H7 (cell line): ENCODE data around the gene PPP1R7. TPM values are rescaled to one million over a fixed set of nuclear protein-coding genes. Genes with fewer than 3 reads are reported as not detected.

Experiments
- DNase-seq: peaks from one replicate; pipeline ENCODE4 v3.0.0; 2012
- H3K27me3 ChIP-seq: 2 replicates; pipeline ENCODE4 v1.6.0; 2011; ENCODE audit warnings: mild to moderate bottlenecking, low read length; ENCODE audit not compliant: control insufficient read depth, insufficient read depth
- H3K36me3 ChIP-seq: replicated peaks from 2 replicates; pipeline ENCODE4 v1.5.1; 2011; ENCODE audit warnings: low read length; ENCODE audit not compliant: control insufficient read depth, insufficient read depth
- H3K4me3 ChIP-seq: 2 replicates; pipeline ENCODE4 v1.5.1; 2011; ENCODE audit warnings: low read depth, mild to moderate bottlenecking, control low read depth, low read length, moderate library complexity; ENCODE audit not compliant: insufficient read depth
- total RNA-seq: library from RNA; depleted of rRNA; stranded (reverse); fragments of >200 nt; shearing (Covaris generic); gene quantifications from 2 replicates; pipeline ENCODE4 v1.2.3, GENCODE V29; 2014

PPP1R7 gene
- total RNA-seq, 1 experiment from 2014 or later = 32.1 TPM

GRCh38 chr2:241141214-241141770 is 9.0 kb upstream of the PPP1R7 start:
- Histone ChIP-seq H3K4me3 (no peak overlapping the region), H3K36me3 (peaks cover 15% of the 10 kb centered on the region), H3K27me3 (no peaks in the 10 kb centered on the region)
- no peak for DNase-seq

GRCh38 chr2:241142063-241142462 is 8.2 kb upstream of the PPP1R7 start:
- no peak overlapping the region for H3K4me3 ChIP-seq
- peaks cover 13% of the 10 kb centered on the region for H3K36me3 ChIP-seq
- DNase-seq = no peak
- no peaks in the 10 kb centered on the region for H3K27me3 ChIP-seq

GRCh38 chr2:241142593-241142992 is 7.7 kb upstream of the PPP1R7 start:
- no peak for DNase-seq
- H3K27me3 ChIP-seq = no peaks in the 10 kb centered on the region
- peaks cover 13% of the 10 kb centered on the region for H3K36me3 ChIP-seq
- no peak overlapping the region for H3K4me3 ChIP-seq

GRCh38 chr2:241146286-241146685 is 4.0 kb upstream of the PPP1R7 start:
- no peak for DNase-seq
- Histone ChIP-seq H3K4me3 (no peak overlapping the region), H3K36me3 (peaks cover 6% of the 10 kb centered on the region), H3K27me3 (peaks cover 8% of the 10 kb centered on the region; the same call in 1 of the 2 replicates)

- no peak overlapping the region for H3K4me3 ChIP-seq
- H3K36me3 ChIP-seq = peaks cover 2% of the 10 kb centered on the region; the same call in 1 of the 2 replicates
- no peak for DNase-seq
- peaks cover 8% of the 10 kb centered on the region; the same call in 1 of the 2 replicates for H3K27me3 ChIP-seq
Observed at GRCh38 chr2:241147336-241147735, 2.9 kb upstream of the PPP1R7 start.

GRCh38 chr2:241148239-241148638 is 2.0 kb upstream of the PPP1R7 start:
- peak overlapping the region; percentile 90 for H3K4me3 ChIP-seq
- H3K36me3 ChIP-seq = no peaks in the 10 kb centered on the region
- no peak for DNase-seq
- peaks cover 8% of the 10 kb centered on the region; the same call in 1 of the 2 replicates for H3K27me3 ChIP-seq

- peak; percentile 98 for DNase-seq
- peaks cover 8% of the 10 kb centered on the region; the same call in 1 of the 2 replicates for H3K27me3 ChIP-seq
- no peaks in the 10 kb centered on the region for H3K36me3 ChIP-seq
- H3K4me3 ChIP-seq = peak within 1 kb of the TSS; percentile 90
Observed at GRCh38 chr2:241148891-241149674, 1.2 kb upstream of the PPP1R7 start, which contains the start of gene PASK. Gene PASK (minus strand): TSS chr2:241149472. CDS start chr2:241143032, 6,440 bp downstream.

- Histone ChIP-seq H3K36me3 (no peaks in the 10 kb centered on the region), H3K27me3 (peaks cover 8% of the 10 kb centered on the region; the same call in 1 of the 2 replicates), H3K4me3 (peak overlapping the region; percentile 90)
- no peak for DNase-seq
Observed at GRCh38 chr2:241149675-241149924, 667 bp upstream of the PPP1R7 start.

GRCh38 chr2:241150660-241151530 is 628 bp downstream of the PPP1R7 start:
- DNase-seq = no peak
- H3K36me3 ChIP-seq = no peaks in the 10 kb centered on the region
- H3K27me3 ChIP-seq = peaks cover 8% of the 10 kb centered on the region; the same call in 1 of the 2 replicates
- peak overlapping the region; percentile 90 for H3K4me3 ChIP-seq

- DNase-seq = no peak
Observed at GRCh38 chr2:241151934-241152660, 1.8 kb downstream of the PPP1R7 start.

GRCh38 chr2:241153616-241154015 is 3.3 kb downstream of the PPP1R7 start:
- Histone ChIP-seq H3K36me3 (peaks cover 2% of the 10 kb centered on the region; the same call in 1 of the 2 replicates), H3K4me3 (no peak overlapping the region), H3K27me3 (no peaks in the 10 kb centered on the region)
- DNase-seq = no peak

More at GRCh38 chr2:241151934-241152660, 1.8 kb downstream of the PPP1R7 start:
- no peak overlapping the region for H3K4me3 ChIP-seq
- no peaks in the 10 kb centered on the region for H3K36me3 ChIP-seq
- peaks cover 8% of the 10 kb centered on the region; the same call in 1 of the 2 replicates for H3K27me3 ChIP-seq

GRCh38 chr2:241154915-241155314 is 4.6 kb downstream of the PPP1R7 start:
- Histone ChIP-seq H3K36me3 (peaks cover 2% of the 10 kb centered on the region), H3K27me3 (no peaks in the 10 kb centered on the region), H3K4me3 (no peak overlapping the region)
- DNase-seq = no peak

- Histone ChIP-seq H3K27me3 (no peaks in the 10 kb centered on the region), H3K4me3 (no peak overlapping the region), H3K36me3 (peaks cover 3% of the 10 kb centered on the region)
- DNase-seq = no peak
Observed at GRCh38 chr2:241155936-241156335, 5.7 kb downstream of the PPP1R7 start.

GRCh38 chr2:241156971-241157441 is 6.7 kb downstream of the PPP1R7 start:
- Histone ChIP-seq H3K27me3 (no peaks in the 10 kb centered on the region), H3K36me3 (peaks cover 3% of the 10 kb centered on the region), H3K4me3 (no peak overlapping the region)
- DNase-seq = no peak
